ENCODE results near the gene TMEM97.

- TF ChIP-seq CTCF (IDR thresholded peaks at IDR 0.05) (no peak), POLR2A (IDR thresholded peaks at IDR 0.05) (no peak), POLR2AphosphoS5 (IDR thresholded peaks at IDR 0.05) (no peak)
Observed at GRCh38 chr17:28367641-28368305, 48.8 kb downstream of the TMEM97 start.

All from prostate gland (tissue), 2 donors.